Measurements from ENCODE around the gene RASSF6.

DNA sequence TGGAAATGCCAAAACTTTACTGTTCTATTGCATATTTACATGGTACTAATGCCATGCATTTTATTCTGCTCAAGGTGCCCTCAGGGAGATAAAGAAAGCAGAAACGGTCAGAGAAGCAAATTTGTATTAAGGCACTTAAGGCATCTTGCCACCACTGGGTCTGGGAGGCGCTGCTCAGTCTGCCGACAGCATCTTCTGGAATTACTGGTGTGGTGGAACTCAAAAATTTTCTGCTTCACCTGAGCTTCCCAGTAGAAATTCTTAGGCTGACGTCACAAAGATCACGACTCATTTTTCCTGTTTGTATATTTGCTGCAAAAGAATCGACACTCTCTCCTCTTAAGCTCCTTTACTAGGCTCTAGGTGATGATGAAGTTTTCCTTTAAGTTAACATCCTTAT is 3.0 kb downstream of the RASSF6 start:
- TF ChIP-seq EZH2phosphoT487 (IDR thresholded peaks at IDR 0.05; ENCODE audit: borderline replicate concordance, low read depth): no peak
- TF ChIP-seq MXI1 (IDR thresholded peaks at IDR 0.05; ENCODE audit: low read depth, low read length): no peak
- TF ChIP-seq, protein P1, sequence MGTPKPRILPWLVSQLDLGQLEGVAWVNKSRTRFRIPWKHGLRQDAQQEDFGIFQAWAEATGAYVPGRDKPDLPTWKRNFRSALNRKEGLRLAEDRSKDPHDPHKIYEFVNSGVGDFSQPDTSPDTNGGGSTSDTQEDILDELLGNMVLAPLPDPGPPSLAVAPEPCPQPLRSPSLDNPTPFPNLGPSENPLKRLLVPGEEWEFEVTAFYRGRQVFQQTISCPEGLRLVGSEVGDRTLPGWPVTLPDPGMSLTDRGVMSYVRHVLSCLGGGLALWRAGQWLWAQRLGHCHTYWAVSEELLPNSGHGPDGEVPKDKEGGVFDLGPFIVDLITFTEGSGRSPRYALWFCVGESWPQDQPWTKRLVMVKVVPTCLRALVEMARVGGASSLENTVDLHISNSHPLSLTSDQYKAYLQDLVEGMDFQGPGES (IDR thresholded peaks at IDR 0.05; ENCODE audit: low read depth, low read length): no peak
- no peak for TF ChIP-seq CHD2 (IDR thresholded peaks at IDR 0.05; ENCODE audit: low read length, partially characterized antibody)
- no peak for TF ChIP-seq RFX5 (IDR thresholded peaks at IDR 0.05; ENCODE audit: low read length)
- no peak for TF ChIP-seq TEAD4 (IDR thresholded peaks at IDR 0.05; ENCODE audit: borderline replicate concordance, insufficient read depth)
- TF ChIP-seq TAF1 (IDR thresholded peaks at IDR 0.05; ENCODE audit: borderline replicate concordance, low read depth, low read length): no peak
- TF ChIP-seq YY1 (IDR thresholded peaks at IDR 0.05; ENCODE audit: low read depth): no peak
- no peak for TF ChIP-seq EP300 (IDR thresholded peaks at IDR 0.05; ENCODE audit: borderline replicate concordance in 1 of 2, low read depth in 1 of 2, low read length in 1 of 2)
- TF ChIP-seq, protein P2, sequence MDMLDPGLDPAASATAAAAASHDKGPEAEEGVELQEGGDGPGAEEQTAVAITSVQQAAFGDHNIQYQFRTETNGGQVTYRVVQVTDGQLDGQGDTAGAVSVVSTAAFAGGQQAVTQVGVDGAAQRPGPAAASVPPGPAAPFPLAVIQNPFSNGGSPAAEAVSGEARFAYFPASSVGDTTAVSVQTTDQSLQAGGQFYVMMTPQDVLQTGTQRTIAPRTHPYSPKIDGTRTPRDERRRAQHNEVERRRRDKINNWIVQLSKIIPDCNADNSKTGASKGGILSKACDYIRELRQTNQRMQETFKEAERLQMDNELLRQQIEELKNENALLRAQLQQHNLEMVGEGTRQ (IDR thresholded peaks at IDR 0.05; ENCODE audit: borderline replicate concordance, low read depth, low read length): no peak
- TF ChIP-seq, protein P3, sequence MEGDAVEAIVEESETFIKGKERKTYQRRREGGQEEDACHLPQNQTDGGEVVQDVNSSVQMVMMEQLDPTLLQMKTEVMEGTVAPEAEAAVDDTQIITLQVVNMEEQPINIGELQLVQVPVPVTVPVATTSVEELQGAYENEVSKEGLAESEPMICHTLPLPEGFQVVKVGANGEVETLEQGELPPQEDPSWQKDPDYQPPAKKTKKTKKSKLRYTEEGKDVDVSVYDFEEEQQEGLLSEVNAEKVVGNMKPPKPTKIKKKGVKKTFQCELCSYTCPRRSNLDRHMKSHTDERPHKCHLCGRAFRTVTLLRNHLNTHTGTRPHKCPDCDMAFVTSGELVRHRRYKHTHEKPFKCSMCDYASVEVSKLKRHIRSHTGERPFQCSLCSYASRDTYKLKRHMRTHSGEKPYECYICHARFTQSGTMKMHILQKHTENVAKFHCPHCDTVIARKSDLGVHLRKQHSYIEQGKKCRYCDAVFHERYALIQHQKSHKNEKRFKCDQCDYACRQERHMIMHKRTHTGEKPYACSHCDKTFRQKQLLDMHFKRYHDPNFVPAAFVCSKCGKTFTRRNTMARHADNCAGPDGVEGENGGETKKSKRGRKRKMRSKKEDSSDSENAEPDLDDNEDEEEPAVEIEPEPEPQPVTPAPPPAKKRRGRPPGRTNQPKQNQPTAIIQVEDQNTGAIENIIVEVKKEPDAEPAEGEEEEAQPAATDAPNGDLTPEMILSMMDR (IDR thresholded peaks at IDR 0.05): no peak
- TF ChIP-seq, protein P4, sequence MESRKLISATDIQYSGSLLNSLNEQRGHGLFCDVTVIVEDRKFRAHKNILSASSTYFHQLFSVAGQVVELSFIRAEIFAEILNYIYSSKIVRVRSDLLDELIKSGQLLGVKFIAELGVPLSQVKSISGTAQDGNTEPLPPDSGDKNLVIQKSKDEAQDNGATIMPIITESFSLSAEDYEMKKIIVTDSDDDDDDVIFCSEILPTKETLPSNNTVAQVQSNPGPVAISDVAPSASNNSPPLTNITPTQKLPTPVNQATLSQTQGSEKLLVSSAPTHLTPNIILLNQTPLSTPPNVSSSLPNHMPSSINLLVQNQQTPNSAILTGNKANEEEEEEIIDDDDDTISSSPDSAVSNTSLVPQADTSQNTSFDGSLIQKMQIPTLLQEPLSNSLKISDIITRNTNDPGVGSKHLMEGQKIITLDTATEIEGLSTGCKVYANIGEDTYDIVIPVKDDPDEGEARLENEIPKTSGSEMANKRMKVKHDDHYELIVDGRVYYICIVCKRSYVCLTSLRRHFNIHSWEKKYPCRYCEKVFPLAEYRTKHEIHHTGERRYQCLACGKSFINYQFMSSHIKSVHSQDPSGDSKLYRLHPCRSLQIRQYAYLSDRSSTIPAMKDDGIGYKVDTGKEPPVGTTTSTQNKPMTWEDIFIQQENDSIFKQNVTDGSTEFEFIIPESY (IDR thresholded peaks at IDR 0.05; ENCODE audit: borderline replicate concordance, low read depth): no peak
- TF ChIP-seq, protein P5, sequence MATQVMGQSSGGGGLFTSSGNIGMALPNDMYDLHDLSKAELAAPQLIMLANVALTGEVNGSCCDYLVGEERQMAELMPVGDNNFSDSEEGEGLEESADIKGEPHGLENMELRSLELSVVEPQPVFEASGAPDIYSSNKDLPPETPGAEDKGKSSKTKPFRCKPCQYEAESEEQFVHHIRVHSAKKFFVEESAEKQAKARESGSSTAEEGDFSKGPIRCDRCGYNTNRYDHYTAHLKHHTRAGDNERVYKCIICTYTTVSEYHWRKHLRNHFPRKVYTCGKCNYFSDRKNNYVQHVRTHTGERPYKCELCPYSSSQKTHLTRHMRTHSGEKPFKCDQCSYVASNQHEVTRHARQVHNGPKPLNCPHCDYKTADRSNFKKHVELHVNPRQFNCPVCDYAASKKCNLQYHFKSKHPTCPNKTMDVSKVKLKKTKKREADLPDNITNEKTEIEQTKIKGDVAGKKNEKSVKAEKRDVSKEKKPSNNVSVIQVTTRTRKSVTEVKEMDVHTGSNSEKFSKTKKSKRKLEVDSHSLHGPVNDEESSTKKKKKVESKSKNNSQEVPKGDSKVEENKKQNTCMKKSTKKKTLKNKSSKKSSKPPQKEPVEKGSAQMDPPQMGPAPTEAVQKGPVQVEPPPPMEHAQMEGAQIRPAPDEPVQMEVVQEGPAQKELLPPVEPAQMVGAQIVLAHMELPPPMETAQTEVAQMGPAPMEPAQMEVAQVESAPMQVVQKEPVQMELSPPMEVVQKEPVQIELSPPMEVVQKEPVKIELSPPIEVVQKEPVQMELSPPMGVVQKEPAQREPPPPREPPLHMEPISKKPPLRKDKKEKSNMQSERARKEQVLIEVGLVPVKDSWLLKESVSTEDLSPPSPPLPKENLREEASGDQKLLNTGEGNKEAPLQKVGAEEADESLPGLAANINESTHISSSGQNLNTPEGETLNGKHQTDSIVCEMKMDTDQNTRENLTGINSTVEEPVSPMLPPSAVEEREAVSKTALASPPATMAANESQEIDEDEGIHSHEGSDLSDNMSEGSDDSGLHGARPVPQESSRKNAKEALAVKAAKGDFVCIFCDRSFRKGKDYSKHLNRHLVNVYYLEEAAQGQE (IDR thresholded peaks at IDR 0.05; ENCODE audit: low read depth, low read length): no peak
